GM21786 (cell line): Measurements from ENCODE around the gene ITFG2.

Source experiments
- ATAC-seq: cut with Tn5 transposase; IDR thresholded peaks from one replicate; pipeline ENCODE4 v1.9.1; 2021; ENCODE audit not compliant: unreplicated experiment

Gene ITFG2

GRCh38 chr12:2826721-2827515 is 14.4 kb downstream of the ITFG2 start:
- ATAC-seq = no peak

DNA sequence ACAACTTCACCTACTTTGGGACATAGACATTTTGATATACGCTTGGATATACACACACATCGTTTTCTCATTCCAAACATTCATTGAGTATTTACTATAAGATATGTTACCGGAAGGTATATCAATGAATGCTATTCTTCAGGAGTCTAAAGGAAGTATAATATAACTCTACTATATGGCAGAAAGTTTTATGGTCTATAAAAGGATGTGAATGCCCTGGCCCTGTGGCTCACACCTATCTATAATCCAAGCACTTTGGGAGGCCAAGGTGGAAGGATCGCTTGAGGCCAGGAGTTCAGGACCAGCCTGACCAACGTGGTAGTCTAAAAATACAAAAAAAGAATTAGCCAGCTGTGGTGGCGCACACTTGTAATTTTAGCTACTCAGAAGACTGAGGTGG is 16.8 kb downstream of the ITFG2 start:
- no peak for ATAC-seq

DNA sequence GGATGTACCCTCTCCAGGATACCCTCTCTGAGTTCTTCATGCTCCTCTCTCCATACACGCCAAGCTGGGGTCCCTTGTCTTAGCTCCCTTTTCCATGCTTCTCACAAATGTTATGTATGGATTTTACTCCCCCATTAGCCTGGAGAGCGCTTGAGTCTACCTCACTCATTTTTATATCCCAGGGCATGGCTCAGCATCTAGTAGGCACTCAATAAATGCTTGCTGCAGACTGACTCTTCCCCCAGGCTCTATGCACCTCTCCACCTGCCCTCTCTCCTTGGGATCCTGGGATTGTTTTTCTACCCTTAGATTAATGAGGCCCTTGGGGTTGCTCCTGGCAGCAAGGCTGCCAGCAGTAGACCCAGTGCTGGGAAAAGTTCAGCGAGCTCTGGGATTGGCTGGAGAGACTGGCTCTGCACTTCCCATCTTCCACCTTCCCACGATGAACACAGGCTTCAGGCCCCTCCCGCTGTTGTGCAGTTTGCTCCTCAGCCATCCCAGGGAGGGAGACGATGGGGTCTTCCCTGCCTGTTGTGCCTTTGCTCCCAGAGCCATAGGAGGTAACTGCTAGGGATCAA is 20.2 kb downstream of the ITFG2 start:
- no peak for ATAC-seq

DNA sequence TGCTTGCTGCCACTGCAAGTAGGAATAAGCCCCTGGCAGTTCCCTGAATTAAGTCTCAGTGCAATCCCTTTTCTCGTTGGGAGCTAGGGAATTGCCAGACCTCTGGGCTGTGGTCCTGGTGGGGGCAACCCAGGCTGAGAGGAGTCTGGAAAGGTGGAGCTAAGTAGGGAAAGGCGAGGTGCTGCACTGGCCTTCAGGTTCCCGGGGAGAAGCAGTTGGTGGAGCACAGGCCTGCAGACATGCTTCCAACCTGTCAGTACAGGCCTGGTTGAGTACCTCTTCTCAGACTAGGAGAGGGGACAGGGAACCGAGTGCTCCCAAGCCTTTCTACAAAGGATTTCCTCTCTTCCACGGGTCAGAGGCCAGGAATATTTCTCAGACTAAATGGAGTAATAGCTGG is 20.9 kb downstream of the ITFG2 start:
- ATAC-seq = no peak

DNA sequence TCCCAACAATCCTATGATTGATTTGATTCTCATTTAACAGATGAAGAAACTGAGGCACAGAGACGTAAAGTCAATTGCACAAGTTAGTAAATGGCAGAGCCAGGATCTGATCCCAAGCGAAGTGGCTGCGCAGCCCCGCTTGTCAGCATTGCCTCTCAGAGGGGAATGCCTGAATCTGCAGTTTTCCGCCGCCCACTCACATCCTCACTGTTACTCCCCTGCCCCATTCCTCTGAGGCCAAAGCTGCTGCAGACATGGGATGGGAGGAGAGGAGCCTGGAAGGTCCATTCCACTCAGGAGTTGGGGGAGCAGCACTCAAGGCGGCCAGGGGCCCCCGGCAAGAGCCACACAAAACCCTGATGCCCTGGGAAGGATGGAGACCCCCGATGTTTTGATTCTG is 21.3 kb downstream of the ITFG2 start:
- ATAC-seq = no peak

DNA sequence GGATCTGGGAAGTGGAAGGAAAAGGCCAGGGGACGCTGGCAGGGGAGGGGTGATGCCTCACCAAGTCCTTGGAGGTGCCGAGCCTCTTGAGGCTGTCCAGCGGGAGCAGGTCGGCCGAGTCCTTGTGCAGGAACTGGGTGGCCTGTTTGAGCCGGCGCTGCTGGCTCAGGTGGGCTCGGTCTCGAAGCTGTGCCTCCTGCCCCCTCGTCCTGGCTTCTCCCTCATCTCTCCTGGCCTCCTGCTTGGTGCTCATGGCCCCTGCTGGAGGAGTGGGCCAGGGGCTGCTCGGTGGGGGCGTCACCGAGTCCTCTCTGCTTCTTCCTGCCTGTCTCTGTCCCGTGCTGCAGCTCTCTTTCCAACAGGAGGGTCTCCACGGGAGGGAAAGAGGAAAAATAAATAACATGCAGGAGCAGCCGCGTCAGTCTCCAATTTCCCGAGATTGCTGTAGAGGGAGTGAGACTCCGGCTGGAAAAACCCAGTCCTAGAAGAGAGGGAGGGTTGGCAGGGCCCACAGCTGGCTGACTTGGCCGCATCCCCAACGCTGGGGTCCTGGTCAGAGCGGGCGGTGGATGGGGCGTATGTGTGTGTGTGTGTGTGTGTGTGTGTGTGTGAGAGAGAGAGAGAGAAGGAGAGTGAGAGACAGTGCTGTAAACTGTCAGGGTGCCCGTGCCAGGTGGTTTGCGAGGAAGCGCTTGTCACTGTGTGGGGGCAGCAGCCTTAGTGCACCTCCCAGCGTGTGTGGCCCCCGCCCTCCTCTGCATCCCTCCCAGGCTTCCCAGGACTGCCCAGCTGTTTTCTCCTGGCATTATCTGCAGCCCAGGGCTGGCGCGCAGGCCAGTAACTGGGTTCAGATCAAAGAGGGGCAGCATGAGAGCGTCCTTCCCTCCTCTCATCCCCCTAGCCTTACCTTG is 22.4 kb downstream of the ITFG2 start, which contains the start of gene NRIP2:
Gene NRIP2, minus strand, starts transcription at position 455 of the 911 bp plus-strand sequence. Its CDS starts 52 bp downstream, at position 403.
- no peak for ATAC-seq

GRCh38 chr12:2835691-2836403 is 23.4 kb downstream of the ITFG2 start:
- ATAC-seq = no peak

DNA sequence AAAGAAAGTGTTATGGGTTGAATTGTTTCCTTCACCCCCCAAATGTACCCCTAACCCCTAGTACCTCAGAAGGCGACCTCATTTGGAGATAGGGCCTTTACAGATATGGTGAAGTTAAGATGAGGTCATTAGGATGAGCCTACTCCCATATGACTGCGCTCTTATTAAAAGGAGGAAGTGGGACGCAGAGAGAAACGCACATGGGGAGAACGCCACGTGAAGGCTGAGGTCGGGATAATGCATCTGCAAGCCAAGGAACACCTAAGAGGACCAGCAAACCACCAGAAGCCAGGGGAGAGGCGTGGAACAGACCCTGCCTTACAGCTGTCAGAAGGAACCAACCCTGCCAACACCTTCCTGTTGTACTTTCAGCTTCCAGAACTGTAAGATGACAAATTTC is 24.1 kb downstream of the ITFG2 start:
- ATAC-seq = no peak

DNA sequence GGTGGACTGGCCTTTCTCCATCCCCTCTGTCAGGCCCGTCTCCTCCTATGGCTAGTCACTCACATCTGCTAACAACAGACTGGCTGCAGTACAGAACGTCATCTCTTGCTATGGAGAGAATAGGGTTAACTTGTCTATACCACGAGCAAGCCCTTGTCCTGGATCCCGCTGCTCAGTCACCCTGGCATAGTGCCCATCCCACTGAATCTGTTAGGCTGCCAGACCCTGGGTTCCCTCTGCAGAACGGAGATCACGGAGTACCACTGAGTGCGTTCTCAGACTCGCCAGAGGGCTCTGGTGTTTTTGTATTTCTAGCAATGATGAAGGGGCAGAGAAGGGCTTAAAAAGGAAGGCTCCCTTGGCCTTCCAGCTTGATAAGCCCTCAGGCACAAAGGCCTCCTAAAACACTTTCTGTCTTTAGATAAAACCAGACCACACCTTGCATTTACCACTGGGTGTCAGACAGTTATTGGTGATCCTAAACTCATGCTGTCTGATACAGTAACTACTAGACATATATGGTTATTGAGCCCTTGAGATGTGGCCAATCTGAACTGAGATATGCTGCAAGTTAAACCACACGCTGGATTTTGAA is 28.7 kb downstream of the ITFG2 start:
- ATAC-seq = no peak

GRCh38 chr12:2842948-2843347 is 30.5 kb downstream of the ITFG2 start:
- no peak for ATAC-seq

DNA sequence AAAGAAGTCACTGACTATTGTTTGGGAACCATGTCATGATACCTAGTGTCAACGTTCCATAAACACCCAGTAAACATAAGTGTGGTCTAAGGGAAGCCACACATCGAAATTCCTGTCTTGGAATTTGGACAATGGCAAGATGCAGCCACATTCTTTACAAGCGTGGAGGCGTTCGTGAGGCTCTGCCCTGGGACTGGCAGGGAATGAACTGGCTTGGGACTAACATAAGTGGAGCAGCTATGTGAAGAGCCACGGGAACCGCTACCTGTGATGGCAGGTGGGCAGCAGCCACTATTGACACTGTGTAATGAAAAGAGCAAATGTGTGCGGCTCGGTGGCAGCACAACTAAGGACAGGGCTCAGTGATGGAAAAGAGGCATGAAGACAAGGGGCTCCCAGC is 32.3 kb downstream of the ITFG2 start:
- no peak for ATAC-seq

DNA sequence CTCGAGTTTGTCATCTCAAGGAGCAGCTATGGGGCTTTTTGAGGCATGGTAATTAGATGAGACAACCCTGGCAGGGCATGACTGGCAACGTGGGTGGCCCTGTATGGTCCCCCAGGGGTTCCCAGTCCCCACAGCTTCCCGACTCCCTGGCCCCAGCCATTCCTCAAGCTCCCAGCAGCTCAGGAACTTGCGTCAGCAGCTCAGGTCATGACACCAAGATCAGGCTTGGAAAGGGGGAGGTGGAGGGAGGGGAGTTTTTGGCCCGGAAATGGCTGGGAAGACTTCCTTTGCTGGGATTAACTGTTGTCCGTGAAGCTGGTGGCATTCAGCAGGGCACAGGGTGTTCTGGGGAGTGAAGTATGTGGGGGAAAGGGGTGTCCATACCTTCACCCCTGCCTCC is 32.8 kb downstream of the ITFG2 start:
- ATAC-seq = no peak

DNA sequence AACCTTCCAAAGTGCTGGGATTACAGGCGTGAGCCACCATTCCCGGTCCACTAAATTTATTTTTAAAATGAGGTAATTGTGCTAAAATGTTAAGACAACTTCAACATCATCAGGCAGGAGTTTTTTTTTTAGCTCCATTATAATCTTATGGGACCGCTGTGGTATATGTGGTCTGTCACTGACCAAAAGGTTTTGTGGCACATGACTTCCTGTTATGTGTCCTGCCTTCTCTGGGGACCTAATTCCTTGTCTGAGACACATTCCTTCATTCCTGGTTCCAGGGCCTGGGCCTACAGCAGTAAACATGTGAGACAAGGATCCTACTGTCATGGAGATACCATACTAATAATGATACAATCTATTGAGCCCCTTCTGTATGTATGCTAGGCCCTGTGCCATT is 39.5 kb downstream of the ITFG2 start:
- no peak for ATAC-seq

- no peak for ATAC-seq
Observed at GRCh38 chr12:2853626-2854025, 41.2 kb downstream of the ITFG2 start.

DNA sequence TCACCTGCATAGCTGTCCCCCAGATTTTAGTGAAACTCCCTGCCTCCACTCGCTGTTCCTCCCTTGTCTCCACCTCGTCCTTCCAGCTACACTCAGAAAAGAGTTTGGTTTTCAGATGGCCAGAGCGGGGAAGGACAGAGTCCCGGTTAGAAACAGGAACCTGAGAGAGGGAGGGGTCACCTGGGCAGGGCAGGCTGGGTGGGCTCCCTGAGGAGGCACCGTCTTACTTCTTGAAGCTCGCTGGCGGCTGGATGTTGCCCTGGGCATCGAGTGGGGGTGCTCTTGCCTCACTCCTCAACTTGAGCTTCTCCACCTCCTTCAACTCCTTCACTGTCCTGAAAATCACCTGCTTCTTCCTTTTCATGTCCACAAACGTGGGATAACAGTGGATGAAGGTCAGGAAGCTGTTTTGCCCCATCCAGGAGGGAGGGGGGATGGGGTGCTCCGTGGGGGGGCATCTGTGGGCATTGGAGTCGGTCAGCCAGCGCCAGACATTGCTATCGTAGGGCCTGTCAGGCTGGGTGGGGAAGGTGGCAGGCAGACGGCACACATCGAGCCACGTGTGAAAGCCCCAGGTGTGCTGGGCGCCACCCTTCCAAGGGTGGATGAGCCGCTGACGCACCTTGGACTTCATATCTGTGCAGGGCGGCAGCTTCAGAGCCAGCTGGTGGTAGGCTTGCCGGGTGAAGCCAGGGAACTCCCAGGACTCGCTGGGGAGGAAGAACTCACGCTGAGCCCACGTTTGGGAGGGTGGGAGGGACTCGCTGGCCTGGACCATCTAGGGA is 42.4 kb downstream of the ITFG2 start:
- no peak for ATAC-seq

DNA sequence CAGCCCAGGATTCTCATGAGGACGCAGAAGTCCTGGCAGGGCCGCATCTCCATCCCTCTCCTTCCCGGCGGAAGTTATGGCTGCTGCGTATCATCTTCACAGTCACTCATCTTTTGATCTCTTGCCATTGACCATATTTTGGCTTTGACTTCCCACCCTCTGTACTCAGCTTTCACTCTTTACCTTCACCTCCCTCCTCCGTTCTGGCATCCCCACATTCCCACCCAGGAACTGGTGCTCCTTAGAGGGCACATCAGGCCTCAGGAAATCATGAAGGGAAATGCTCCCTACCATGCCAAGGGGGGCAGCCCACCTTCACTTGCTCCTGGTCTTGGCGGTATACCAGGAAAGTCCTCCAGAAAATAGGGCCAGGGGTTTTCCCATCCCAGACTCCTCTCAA is 43.1 kb downstream of the ITFG2 start:
- no peak for ATAC-seq

DNA sequence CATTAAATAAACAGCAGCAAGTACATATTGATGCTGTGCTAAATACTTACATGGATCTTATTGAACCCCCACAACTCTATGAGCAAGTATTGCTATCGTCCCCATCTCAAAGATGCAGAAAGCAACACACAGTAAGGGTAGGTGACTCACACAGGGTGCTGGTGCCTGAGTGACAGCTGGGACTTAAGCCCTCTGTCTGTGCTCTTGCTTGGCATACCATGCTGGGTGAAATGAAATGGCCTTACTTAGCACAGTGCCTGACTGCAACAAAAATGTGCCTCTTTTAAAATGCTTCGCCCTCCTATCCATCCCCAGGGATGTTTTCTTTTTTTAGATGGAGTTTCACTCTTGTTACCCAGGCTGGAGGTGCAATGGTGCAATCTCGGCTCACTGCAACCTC is 43.6 kb downstream of the ITFG2 start:
- ATAC-seq = no peak

GRCh38 chr12:2857021-2857431 is 44.6 kb downstream of the ITFG2 start, which contains the start of gene TEX52:
TSS of gene TEX52 (minus strand) at chr12:2857039. CDS start at chr12:2857026, 13 bp downstream.
- no peak for ATAC-seq

DNA sequence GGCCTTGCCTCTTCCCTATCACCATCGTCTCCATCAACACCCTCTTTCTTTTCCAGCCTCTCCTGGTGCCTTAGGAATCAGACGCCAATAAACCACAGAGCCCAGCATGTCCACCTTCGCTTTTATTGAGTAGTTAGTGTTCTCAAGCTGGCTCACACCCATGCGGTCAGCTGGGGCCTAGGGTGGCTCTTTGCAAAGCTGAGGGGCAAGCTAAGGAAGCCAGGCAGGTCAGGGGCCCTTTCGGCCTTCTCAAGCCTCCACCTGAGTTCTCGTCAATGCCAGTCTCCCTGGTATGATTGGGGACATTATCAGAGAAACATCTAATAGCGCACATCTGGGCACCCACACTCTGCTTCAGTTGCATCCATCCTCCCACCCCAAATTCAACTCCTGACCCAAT is 45.1 kb downstream of the ITFG2 start:
- ATAC-seq = no peak

DNA sequence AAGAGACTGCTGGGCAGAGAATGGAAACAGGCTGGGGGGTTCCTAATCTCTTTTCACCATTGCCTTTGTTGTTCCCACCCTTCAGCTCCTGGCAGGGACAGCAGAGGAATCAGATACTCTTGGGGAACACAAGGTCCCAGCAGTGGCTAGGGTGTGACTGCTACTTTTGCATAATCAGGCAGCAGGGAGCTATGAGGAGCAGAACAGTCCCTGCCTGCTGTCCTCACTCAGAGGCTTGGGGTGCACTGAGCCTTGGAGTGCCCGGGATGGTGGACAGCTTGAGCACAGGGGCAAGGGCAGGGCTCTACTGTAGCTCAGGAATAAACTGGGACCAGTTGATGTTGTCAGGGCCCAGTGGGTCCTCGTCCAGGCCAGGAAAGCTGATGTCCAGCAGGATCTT is 45.9 kb downstream of the ITFG2 start:
- no peak for ATAC-seq
